H1 (cell line): ENCODE results near the gene GRK7. TPM values are rescaled to one million over a fixed set of nuclear protein-coding genes. Genes with fewer than 3 reads are reported as not detected.

ENCODE experiments used
- CTCF ChIA-PET: fragments of 300-600 bp; sonication (Branson Sonifier 250); formaldehyde crosslinking; loops from one replicate; lab custom pipeline; 2021; ENCODE audit not compliant: partially characterized antibody; lab: Charles Lee
- POLR2A ChIA-PET: fragments of 300-600 bp; sonication (Branson Sonifier 250); formaldehyde crosslinking; loops from one replicate; lab custom pipeline; 2021; ENCODE audit warnings: inconsistent platforms; ENCODE audit not compliant: partially characterized antibody; lab: Charles Lee
- DNase-seq, 2 experiments: peaks; one replicate each; pipeline versions ENCODE4 v3.0.0 to v3.0.0-alpha.2; 2010 to 2022; ENCODE audit warnings: low spot score in 2 of 2, low read depth in 1 of 2, mixed read lengths in 1 of 2
- FAIRE-seq: peaks from 2 replicates; lab custom pipeline; 2011; peaks lifted over from hg19 to GRCh38; lab: Jason Lieb, UNC
- H2AFZ ChIP-seq: 2 replicates; pipeline ENCODE4 v1.8.1; 2012; ENCODE audit warnings: low read length, inconsistent platforms
- H2AK5ac ChIP-seq: 2 replicates; pipeline ENCODE4 v1.6.1; 2013; ENCODE audit warnings: low read depth, low read length
- H2BK120ac ChIP-seq: replicated peaks from 2 replicates; pipeline ENCODE3; 2013; ENCODE audit warnings: low read depth, low read length, inconsistent platforms
- H2BK12ac ChIP-seq: 2 replicates; pipeline ENCODE4 v1.6.1; 2013; ENCODE audit warnings: low read depth, low read length
- H2BK15ac ChIP-seq: 2 replicates; pipeline ENCODE4 v1.6.1; 2013; ENCODE audit warnings: low read length
- H2BK20ac ChIP-seq: 2 replicates; pipeline ENCODE4 v1.6.1; 2013; ENCODE audit warnings: low read length
- H2BK5ac ChIP-seq: 2 replicates; pipeline ENCODE4 v1.6.1; 2013; ENCODE audit warnings: low read depth, low read length
- H3K14ac ChIP-seq: 2 replicates; pipeline ENCODE4 v1.6.1; 2013; ENCODE audit warnings: inconsistent platforms; ENCODE audit not compliant: insufficient read length
- H3K18ac ChIP-seq: 2 replicates; pipeline ENCODE4 v1.6.1; 2013; ENCODE audit warnings: low read length; ENCODE audit errors: extremely low read depth
- H3K23ac ChIP-seq: 2 replicates; pipeline ENCODE4 v1.6.1; 2013; ENCODE audit warnings: inconsistent platforms; ENCODE audit not compliant: insufficient read length
- H3K23me2 ChIP-seq: 2 replicates; pipeline ENCODE4 v1.6.1; 2013; ENCODE audit warnings: low read depth, low read length
- H3K27ac ChIP-seq: 2 replicates; pipeline ENCODE4 v1.6.1; 2011; ENCODE audit warnings: low read depth, low read length, inconsistent platforms
- H3K27me3 ChIP-seq, 4 experiments: replicated peaks in 1 of 4; 1 replicate in 1 of 4; 2 replicates in 3 of 4; pipeline versions ENCODE4 v1.6.1 to v1.8.1; 2011 to 2013; ENCODE audit warnings: low read length in 3 of 4, mild to moderate bottlenecking in 3 of 4, inconsistent platforms in 2 of 4, mixed read lengths in 2 of 4, moderate library complexity in 1 of 4; ENCODE audit not compliant: control insufficient read depth in 3 of 4, insufficient read depth in 3 of 4; ENCODE audit errors: extremely low read depth in 1 of 4
- H3K36me3 ChIP-seq, 4 experiments: 2 replicates each; pipeline versions ENCODE4 v1.6.1 to v1.8.1; 2011 to 2013; ENCODE audit warnings: mild to moderate bottlenecking in 4 of 4, low read length in 3 of 4, moderate library complexity in 2 of 4, control low read depth in 1 of 4, inconsistent platforms in 1 of 4; ENCODE audit not compliant: insufficient read depth in 4 of 4, control insufficient read depth in 2 of 4
- H3K4ac ChIP-seq: replicated peaks from 2 replicates; pipeline ENCODE3; 2013; ENCODE audit warnings: low read length, low read depth, mixed read lengths, inconsistent platforms; ENCODE audit not compliant: insufficient read length
- H3K4me1 ChIP-seq, 4 experiments: replicated peaks in 1 of 4; 1 replicate in 1 of 4; 2 replicates in 3 of 4; pipeline versions ENCODE4 v1.6.1 to v1.8.1; 2011 to 2013; ENCODE audit warnings: low read length in 3 of 4, inconsistent platforms in 2 of 4, mixed read lengths in 1 of 4; ENCODE audit not compliant: insufficient read depth in 4 of 4, control insufficient read depth in 3 of 4
- H3K4me2 ChIP-seq, 2 experiments: 2 replicates each; pipeline versions ENCODE4 v1.6.1 to v1.8.1; 2011 to 2013; ENCODE audit warnings: low read depth in 2 of 2, low read length in 2 of 2, control low read depth in 1 of 2, inconsistent platforms in 1 of 2, mild to moderate bottlenecking in 1 of 2; ENCODE audit not compliant: insufficient read depth in 1 of 2
- H3K4me3 ChIP-seq, 4 experiments: fragments of 200-600, 300-600 bp in 1 of 4; sonication (generic), shearing (Covaris generic), sonication (Bioruptor Twin) in 1 of 4; 2 replicates each; pipeline versions ENCODE4 v1.5.1 to v1.8.1; 2011 to 2016; ENCODE audit warnings: low read length in 4 of 4, low read depth in 3 of 4, control low read depth in 2 of 4, inconsistent platforms in 2 of 4, mild to moderate bottlenecking in 2 of 4, mixed read lengths in 1 of 4, moderate library complexity in 1 of 4; ENCODE audit not compliant: insufficient read depth in 2 of 4; ENCODE audit errors: extremely low read depth in 1 of 4
- H3K56ac ChIP-seq: replicated peaks from 2 replicates; pipeline ENCODE3; 2013; ENCODE audit warnings: low read depth, mild to moderate bottlenecking, mixed read lengths, low read length, inconsistent platforms; ENCODE audit not compliant: insufficient read length
- H3K79me1 ChIP-seq: 2 replicates; pipeline ENCODE4 v1.6.1; 2013; ENCODE audit warnings: low read depth, low read length, control low read depth
- H3K79me2 ChIP-seq, 2 experiments: 2 replicates each; pipeline versions ENCODE4 v1.6.1 to v1.8.1; 2012 to 2013; ENCODE audit warnings: low read length in 2 of 2, mild to moderate bottlenecking in 2 of 2, inconsistent platforms in 1 of 2; ENCODE audit not compliant: insufficient read depth in 2 of 2, control insufficient read depth in 1 of 2
- H3K9ac ChIP-seq, 4 experiments: replicated peaks in 1 of 4; 1 replicate in 1 of 4; 2 replicates in 3 of 4; pipeline versions ENCODE4 v1.6.1 to v1.8.1; 2011 to 2013; ENCODE audit warnings: low read depth in 3 of 4, low read length in 3 of 4, control low read depth in 2 of 4, mild to moderate bottlenecking in 2 of 4, moderate library complexity in 2 of 4, inconsistent platforms in 1 of 4; ENCODE audit errors: extremely low read depth in 1 of 4
- H3K9me3 ChIP-seq, 2 experiments: 2 replicates each; pipeline versions ENCODE4 v1.6.1 to v1.8.1; 2012 to 2013; ENCODE audit warnings: mild to moderate bottlenecking in 2 of 2, moderate library complexity in 2 of 2, control low read depth in 1 of 2, inconsistent platforms in 1 of 2, low read depth in 1 of 2, low read length in 1 of 2, mixed read lengths in 1 of 2; ENCODE audit not compliant: insufficient read depth in 2 of 2
- H4K20me1 ChIP-seq, 2 experiments: replicated peaks in 1 of 2; 2 replicates each; pipeline versions ENCODE3 to v1.8.1; 2011 to 2013; ENCODE audit warnings: inconsistent platforms in 2 of 2, low read length in 2 of 2, mild to moderate bottlenecking in 1 of 2; ENCODE audit not compliant: insufficient read depth in 2 of 2, control insufficient read depth in 1 of 2
- H4K5ac ChIP-seq: 2 replicates; pipeline ENCODE4 v1.6.1; 2013; ENCODE audit warnings: low read length, low read depth, mixed read lengths, inconsistent platforms; ENCODE audit not compliant: insufficient read length
- H4K8ac ChIP-seq: 2 replicates; pipeline ENCODE4 v1.8.0; 2013; ENCODE audit warnings: mild to moderate bottlenecking, moderate library complexity, low read length, inconsistent platforms; ENCODE audit not compliant: insufficient read depth; ENCODE audit errors: extremely low read depth
- H4K91ac ChIP-seq: replicated peaks from 2 replicates; pipeline ENCODE3; 2013; ENCODE audit warnings: low read length, mixed read lengths, inconsistent platforms; ENCODE audit not compliant: insufficient read length
- BRCA1 ChIP-seq: IDR thresholded peaks from 2 replicates; pipeline ENCODE4 v1.6.1; 2012; ENCODE audit warnings: low read depth, low read length, improper control_type of control experiment
- CHD2 ChIP-seq: IDR thresholded peaks from 2 replicates; pipeline ENCODE4 v1.6.1; 2012; ENCODE audit warnings: low read length, improper control_type of control experiment
- HDAC2 ChIP-seq, 2 experiments: fragments of 300-600 bp in 1 of 2; sonication (generic) in 1 of 2; IDR thresholded peaks; 2 replicates each; pipeline ENCODE4 v1.6.1; 2011 to 2012; ENCODE audit warnings: low read depth in 2 of 2, low read length in 2 of 2, mild to moderate bottlenecking in 2 of 2, moderate library complexity in 2 of 2, borderline replicate concordance in 1 of 2, inconsistent platforms in 1 of 2
- JUN ChIP-seq: IDR thresholded peaks from 2 replicates; pipeline ENCODE4 v1.6.1; 2011; ENCODE audit warnings: low read depth, mild to moderate bottlenecking, improper control_type of control experiment, low read length
- JUND ChIP-seq: IDR thresholded peaks from 2 replicates; pipeline ENCODE4 v1.6.1; 2011; ENCODE audit warnings: mild to moderate bottlenecking, improper control_type of control experiment, low read length
- SP4 ChIP-seq: IDR thresholded peaks from 2 replicates; pipeline ENCODE4 v1.6.1; 2012; ENCODE audit warnings: low read length, inconsistent platforms
- WGBS, 2 experiments: shearing (Covaris generic) in 1 of 2; methylation state at CpG; one replicate each; pipeline versions ENCODE4 v1.1.6 to v1.1.7; 2013 to 2015; ENCODE audit warnings: low lambda C conversion rate in 2 of 2, mixed read lengths in 2 of 2, inconsistent platforms in 1 of 2, low coverage in 1 of 2, missing lambda C conversion rate in 1 of 2; ENCODE audit not compliant: insufficient replicate concordance in 2 of 2, insufficient coverage in 1 of 2, insufficient read length in 1 of 2; ENCODE audit errors: extremely low coverage in 1 of 2, missing lambda C conversion rate in 1 of 2; 5-methylcytosine and 5-hydroxymethylcytosine counted together
- polyA plus RNA-seq, 7 experiments: library from polyadenylated mRNA; depleted of rRNA in 3 of 7; stranded (reverse) in 5 of 7; unstranded in 2 of 7; fragments of >200 nt in 5 of 7; fragments of 200-250 nt in 2 of 7; gene quantifications; 1 replicate in 5 of 7; 2 replicates in 1 of 7; 4 replicates in 1 of 7; pipeline versions ENCODE4 v1.2.1 to v1.2.3, GENCODE V29; 2011 to 2013; ENCODE audit warnings: missing spikeins in 2 of 7, mixed read lengths in 2 of 7
- total RNA-seq: library from RNA; stranded (reverse); fragmentation: NEBNext Ultra II Directional; extraction: Animal tissue kit (Norgen Biotek cat#: 25700); gene quantifications from 2 replicates; pipeline ENCODE4 v1.2.1, GENCODE V29; 2021

Gene GRK7
- total and polyA plus RNA-seq, 2 of the 8 experiments (the other 6 are each of a cell fraction or from before 2014, with no cell fraction given), result not detected

DNA sequence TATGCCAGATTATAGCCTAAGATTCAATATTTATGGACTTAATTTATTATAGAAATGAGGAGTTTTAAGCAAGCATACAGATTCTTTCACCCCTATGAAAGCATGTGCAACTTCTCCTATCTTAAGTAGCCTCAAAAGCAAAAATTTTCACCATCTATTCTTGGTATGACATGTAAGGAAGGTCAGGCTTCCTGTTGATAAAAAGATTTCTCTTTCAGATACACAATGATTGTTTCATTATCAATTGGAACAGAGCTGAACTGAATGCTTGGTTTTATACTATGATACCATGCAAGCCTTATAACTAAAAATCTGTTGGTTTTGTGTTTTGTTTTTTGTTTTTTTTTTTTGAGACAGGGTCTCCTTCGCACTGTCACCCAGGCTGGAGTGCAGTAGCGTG, 3.9 kb downstream of the GRK7 start:
- H3K14ac ChIP-seq, result no peak overlapping the region
- no peak overlapping the region for H2AFZ ChIP-seq
- CTCF ChIA-PET, result interaction anchor here (0.8 kb wide), 1 partner anchor 26 kb away, joined by 4 read pairs; no protein-coding TSS in a partner anchor
- 76% methylated on average over 2 of the region's 2 CpGs; no CpG with 5 or more reads in 1 of the 2 experiments for WGBS, 2 experiments
- no peaks in the 10 kb centered on the region; the same call in 1 of the 2 replicates for H3K79me1 ChIP-seq
- H3K27me3 ChIP-seq, result no peaks in the 10 kb centered on the region; a peak in 2 of 7 replicates
- H2BK5ac ChIP-seq, result no peak overlapping the region
- H3K23ac ChIP-seq, result no peak overlapping the region
- no peak overlapping the region for H3K4me3 ChIP-seq
- H2BK20ac ChIP-seq, result no peak overlapping the region
- H3K79me2 ChIP-seq, result no peaks in the 10 kb centered on the region
- H4K5ac ChIP-seq, result no peak overlapping the region
- H2BK15ac ChIP-seq, result no peak overlapping the region
- no peak overlapping the region for H3K4me2 ChIP-seq
- POLR2A ChIA-PET, result no interaction called here
- DNase-seq (no peak), FAIRE-seq (no peak)
- no peaks in the 10 kb centered on the region for H3K36me3 ChIP-seq
- no peak overlapping the region for H3K56ac ChIP-seq
- H3K18ac ChIP-seq, result no peak overlapping the region
- no peak overlapping the region for H3K9ac ChIP-seq
- peaks cover 4 to 5% of the 10 kb centered on the region in 2 experiments; a peak in 1 of 4 replicates for H3K9me3 ChIP-seq
- no peak for TF ChIP-seq JUN
- TF ChIP-seq CHD2, result no peak
- TF ChIP-seq JUND, result no peak
- TF ChIP-seq BRCA1, result no peak
- no peak for TF ChIP-seq SP4
- no peak for TF ChIP-seq HDAC2 (IDR thresholded peaks at IDR 0.05; ENCODE audit: borderline replicate concordance in 1 of 2, low read depth in 2 of 2, low read length in 2 of 2)
- no peak overlapping the region for H3K4ac ChIP-seq
- no peak overlapping the region for H2BK12ac ChIP-seq
- H2AK5ac ChIP-seq, result no peak overlapping the region
- no peak overlapping the region for H2BK120ac ChIP-seq
- no peak overlapping the region for H4K8ac ChIP-seq
- no peaks in the 10 kb centered on the region for H4K20me1 ChIP-seq
- no peak overlapping the region for H4K91ac ChIP-seq
- no peaks in the 10 kb centered on the region for H3K4me1 ChIP-seq
- 0 out of 2 replicates have a peak, but pooled peaks cover 2% of the 10 kb centered on the region for H3K23me2 ChIP-seq
- H3K27ac ChIP-seq, result no peak overlapping the region
